Measurements from ENCODE around the gene ALG6.

DNA sequence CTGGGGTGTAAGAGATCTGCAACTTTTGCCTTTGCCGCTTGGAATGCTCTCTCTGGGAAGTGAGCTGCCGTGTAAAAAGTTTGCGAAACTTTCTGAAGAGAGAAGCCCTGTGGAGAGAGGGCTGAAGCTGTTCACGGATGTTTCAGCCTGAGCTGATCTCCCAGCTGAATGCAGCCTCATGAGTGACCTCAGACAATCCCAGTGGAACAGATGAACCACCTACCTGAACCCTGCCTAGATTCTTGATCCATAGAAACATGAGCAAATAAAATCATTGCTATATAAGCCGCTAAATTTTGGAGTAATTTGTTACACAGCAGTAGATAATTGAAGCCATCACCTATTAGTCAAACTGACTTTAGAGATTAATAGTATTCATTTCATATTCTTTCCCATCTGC lies 4.4 kb upstream of the ALG6 start:
- TF ChIP-seq, protein P1, sequence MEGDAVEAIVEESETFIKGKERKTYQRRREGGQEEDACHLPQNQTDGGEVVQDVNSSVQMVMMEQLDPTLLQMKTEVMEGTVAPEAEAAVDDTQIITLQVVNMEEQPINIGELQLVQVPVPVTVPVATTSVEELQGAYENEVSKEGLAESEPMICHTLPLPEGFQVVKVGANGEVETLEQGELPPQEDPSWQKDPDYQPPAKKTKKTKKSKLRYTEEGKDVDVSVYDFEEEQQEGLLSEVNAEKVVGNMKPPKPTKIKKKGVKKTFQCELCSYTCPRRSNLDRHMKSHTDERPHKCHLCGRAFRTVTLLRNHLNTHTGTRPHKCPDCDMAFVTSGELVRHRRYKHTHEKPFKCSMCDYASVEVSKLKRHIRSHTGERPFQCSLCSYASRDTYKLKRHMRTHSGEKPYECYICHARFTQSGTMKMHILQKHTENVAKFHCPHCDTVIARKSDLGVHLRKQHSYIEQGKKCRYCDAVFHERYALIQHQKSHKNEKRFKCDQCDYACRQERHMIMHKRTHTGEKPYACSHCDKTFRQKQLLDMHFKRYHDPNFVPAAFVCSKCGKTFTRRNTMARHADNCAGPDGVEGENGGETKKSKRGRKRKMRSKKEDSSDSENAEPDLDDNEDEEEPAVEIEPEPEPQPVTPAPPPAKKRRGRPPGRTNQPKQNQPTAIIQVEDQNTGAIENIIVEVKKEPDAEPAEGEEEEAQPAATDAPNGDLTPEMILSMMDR (IDR thresholded peaks at IDR 0.05) = no peak
- no peak for TF ChIP-seq EP300 (IDR thresholded peaks at IDR 0.05)
